SU-DHL-6 (cell line): ENCODE results near the gene PEA15.

Source experiments
- CTCF ChIP-seq: fragments of 200-600 bp; sonication (generic); IDR thresholded peaks from one replicate; pipeline ENCODE4 v1.5.1; 2017; ENCODE audit warnings: antibody characterized with exemption, mild to moderate bottlenecking, low read length, moderate library complexity; ENCODE audit not compliant: insufficient read depth, poor library complexity, severe bottlenecking
- EZH2phosphoT487 ChIP-seq: fragments of 200-600 bp; sonication (generic), shearing (Covaris generic); conservative IDR thresholded peaks from 2 replicates; pipeline ENCODE4 v1.6.1; 2018; ENCODE audit warnings: mild to moderate bottlenecking, antibody characterized with exemption, low read length, moderate library complexity, mixed read lengths

GRCh38 chr1:160226623-160227022 lies 21.4 kb downstream of the PEA15 start:
- TF ChIP-seq EZH2phosphoT487 (no peak), CTCF (no peak)
